Keratinocyte (primary cell): ENCODE measurements around the gene SNX24. TPM values are rescaled to one million over a fixed set of nuclear protein-coding genes. Genes with fewer than 3 reads are reported as not detected.

Experiments
- DNase-seq: peaks from one replicate; pipeline ENCODE4 v3.0.0-alpha.2; 2011; ENCODE audit warnings: low read depth, missing footprints, low spot score
- FAIRE-seq: peaks from 2 replicates; lab custom pipeline; 2011; peaks lifted over from hg19 to GRCh38; lab: Jason Lieb, UNC
- H2AFZ ChIP-seq: 2 replicates; pipeline ENCODE4 v1.6.0; 2012; ENCODE audit warnings: low read length, control low read depth, inconsistent platforms; ENCODE audit not compliant: control insufficient read depth
- H3K27ac ChIP-seq: 2 replicates; pipeline ENCODE4 v1.5.1; 2011; ENCODE audit warnings: low read length; ENCODE audit not compliant: control insufficient read depth, insufficient read depth
- H3K27me3 ChIP-seq: 3 replicates; pipeline ENCODE4 v1.6.0; 2011; ENCODE audit warnings: low read length; ENCODE audit not compliant: control insufficient read depth, insufficient read depth; ENCODE audit errors: extremely low read depth
- H3K36me3 ChIP-seq, 2 experiments: 2 replicates in 1 of 2; 3 replicates in 1 of 2; pipeline ENCODE4 v1.5.1; 2011; ENCODE audit warnings: low read length in 2 of 2, mild to moderate bottlenecking in 1 of 2; ENCODE audit not compliant: control insufficient read depth in 2 of 2, insufficient read depth in 2 of 2; ENCODE audit errors: extremely low read depth in 1 of 2
- H3K4me1 ChIP-seq: 3 replicates; pipeline ENCODE4 v1.5.1; 2011; ENCODE audit warnings: low read length; ENCODE audit not compliant: control insufficient read depth, insufficient read depth; ENCODE audit errors: extremely low read depth
- H3K4me2 ChIP-seq: 3 replicates; pipeline ENCODE4 v1.6.0; 2011; ENCODE audit warnings: low read depth, low read length; ENCODE audit not compliant: control insufficient read depth, insufficient read depth; ENCODE audit errors: extremely low read depth
- H3K4me3 ChIP-seq, 3 experiments: fragments of 200-600 bp in 1 of 3; sonication (generic) in 1 of 3; 2 replicates in 2 of 3; 3 replicates in 1 of 3; pipeline ENCODE4 v1.5.1; 2011 to 2016; ENCODE audit warnings: low read length in 3 of 3, mild to moderate bottlenecking in 3 of 3, control low read depth in 2 of 3, inconsistent platforms in 1 of 3, low read depth in 1 of 3, mixed read lengths in 1 of 3, mixed run types in 1 of 3, moderate library complexity in 1 of 3; ENCODE audit not compliant: control insufficient read depth in 2 of 3, insufficient read depth in 2 of 3; ENCODE audit errors: extremely low read depth in 1 of 3
- H3K79me2 ChIP-seq: 2 replicates; pipeline ENCODE4 v1.6.0; 2012; ENCODE audit warnings: low read length; ENCODE audit not compliant: control insufficient read depth, insufficient read depth
- H3K9ac ChIP-seq: 3 replicates; pipeline ENCODE4 v1.6.0; 2011; ENCODE audit warnings: low read length; ENCODE audit not compliant: control insufficient read depth, insufficient read depth; ENCODE audit errors: extremely low read depth
- H3K9me1 ChIP-seq: 3 replicates; pipeline ENCODE4 v1.6.0; 2011; ENCODE audit warnings: low read length; ENCODE audit not compliant: control insufficient read depth, insufficient read depth; ENCODE audit errors: extremely low read depth
- H3K9me3 ChIP-seq: 2 replicates; pipeline ENCODE4 v1.5.1; 2012; ENCODE audit warnings: low read depth, low read length; ENCODE audit not compliant: control insufficient read depth
- H4K20me1 ChIP-seq: 3 replicates; pipeline ENCODE4 v1.6.0; 2011; ENCODE audit warnings: low read length; ENCODE audit not compliant: control insufficient read depth, insufficient read depth; ENCODE audit errors: extremely low read depth
- EZH2 ChIP-seq: IDR thresholded peaks from one replicate; pipeline ENCODE4 v1.6.1; 2012; ENCODE audit warnings: inconsistent platforms, mild to moderate bottlenecking, low read length, moderate library complexity
- dilution Hi-C: fragments of 300-500 bp; cut with MboI; formaldehyde crosslinking; loops from one replicate; pipeline ENCODE4 v1.7.0; 2020; ENCODE audit warnings: low sequenced_read_pairs; ENCODE audit not compliant: extremely low pct_ligation_motif_present
- polyA plus RNA-seq, 5 experiments: library from polyadenylated mRNA; depleted of rRNA in 3 of 5; stranded (reverse) in 3 of 5; stranded (forward) in 1 of 5; unstranded in 1 of 5; fragments of >200 nt; gene quantifications; 1 replicate in 1 of 5; 2 replicates in 3 of 5; 3 replicates in 1 of 5; pipeline versions ENCODE4 v1.2.1 to v1.2.3, GENCODE V29; 2011 to 2012; ENCODE audit warnings: missing spikeins in 2 of 5, low read depth in 1 of 5, low replicate concordance in 1 of 5
- TF ChIP-seq, protein P1 (sequence below), 3 experiments: IDR thresholded peaks in 1 of 3; conservative IDR thresholded peaks in 1 of 3; optimal IDR thresholded peaks in 1 of 3; 2 replicates in 2 of 3; 3 replicates in 1 of 3; pipeline versions ENCODE3 to v1.5.1; 2011; ENCODE audit warnings: low read length in 3 of 3, mild to moderate bottlenecking in 3 of 3, moderate library complexity in 2 of 3, control low read depth in 1 of 3, inconsistent platforms in 1 of 3; ENCODE audit not compliant: insufficient read depth in 2 of 3; ENCODE audit errors: extremely low read depth in 1 of 3

Gene SNX24
- polyA plus RNA-seq, 1 donor (not counting 4 experiments of a cell fraction or from before 2014, with no cell fraction given): 15.0 TPM

DNA sequence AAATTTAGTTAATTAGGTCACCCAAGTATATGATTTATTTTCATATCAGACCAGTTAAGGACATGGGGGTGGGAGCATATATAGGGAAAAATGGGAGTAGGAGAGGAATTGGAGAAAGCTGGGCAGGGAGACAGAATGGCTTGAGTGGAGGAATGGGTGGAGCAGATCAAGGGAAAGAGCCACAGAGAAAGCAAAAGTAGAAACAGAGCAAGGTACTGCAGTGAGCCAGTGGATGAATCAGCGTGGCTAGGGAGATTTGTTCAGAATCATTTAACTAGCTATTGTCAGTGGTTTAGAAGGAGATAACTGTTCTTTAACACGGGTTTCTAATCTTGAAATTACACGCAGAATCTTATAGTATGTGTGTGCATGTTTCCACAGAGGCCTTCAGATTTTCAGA lies 37.4 kb downstream of the SNX24 start:
- H2AFZ ChIP-seq: no peak overlapping the region
- no peak overlapping the region for H3K27ac ChIP-seq
- no peak overlapping the region for H3K9ac ChIP-seq
- no peaks in the 10 kb centered on the region for H3K9me1 ChIP-seq
- no peak for TF ChIP-seq EZH2
- TF ChIP-seq, protein P1, sequence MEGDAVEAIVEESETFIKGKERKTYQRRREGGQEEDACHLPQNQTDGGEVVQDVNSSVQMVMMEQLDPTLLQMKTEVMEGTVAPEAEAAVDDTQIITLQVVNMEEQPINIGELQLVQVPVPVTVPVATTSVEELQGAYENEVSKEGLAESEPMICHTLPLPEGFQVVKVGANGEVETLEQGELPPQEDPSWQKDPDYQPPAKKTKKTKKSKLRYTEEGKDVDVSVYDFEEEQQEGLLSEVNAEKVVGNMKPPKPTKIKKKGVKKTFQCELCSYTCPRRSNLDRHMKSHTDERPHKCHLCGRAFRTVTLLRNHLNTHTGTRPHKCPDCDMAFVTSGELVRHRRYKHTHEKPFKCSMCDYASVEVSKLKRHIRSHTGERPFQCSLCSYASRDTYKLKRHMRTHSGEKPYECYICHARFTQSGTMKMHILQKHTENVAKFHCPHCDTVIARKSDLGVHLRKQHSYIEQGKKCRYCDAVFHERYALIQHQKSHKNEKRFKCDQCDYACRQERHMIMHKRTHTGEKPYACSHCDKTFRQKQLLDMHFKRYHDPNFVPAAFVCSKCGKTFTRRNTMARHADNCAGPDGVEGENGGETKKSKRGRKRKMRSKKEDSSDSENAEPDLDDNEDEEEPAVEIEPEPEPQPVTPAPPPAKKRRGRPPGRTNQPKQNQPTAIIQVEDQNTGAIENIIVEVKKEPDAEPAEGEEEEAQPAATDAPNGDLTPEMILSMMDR (optimal IDR thresholded peaks at IDR 0.05 in 1 of 3, IDR thresholded peaks at IDR 0.05 in 1 of 3, conservative IDR thresholded peaks at IDR 0.05 in 1 of 3; ENCODE audit: extremely low read depth in 1 of 3, insufficient read depth in 2 of 3, low read length in 3 of 3): no peak
- no peaks in the 10 kb centered on the region for H3K27me3 ChIP-seq
- H3K36me3 ChIP-seq: peaks cover 0 to 5% of the 10 kb centered on the region in 2 experiments
- DNase-seq: no peak
- no peaks in the 10 kb centered on the region for H4K20me1 ChIP-seq
- H3K79me2 ChIP-seq: peaks cover 22% of the 10 kb centered on the region
- no peak overlapping the region for H3K4me3 ChIP-seq
- dilution Hi-C loops: no loop called here
- H3K4me1 ChIP-seq: peaks cover 8% of the 10 kb centered on the region
- no peak overlapping the region for H3K4me2 ChIP-seq
- FAIRE-seq: peak; percentile 88
- H3K9me3 ChIP-seq: no peaks in the 10 kb centered on the region

GRCh38 chr5:122885045-122885517 lies 39.7 kb downstream of the SNX24 start:
- H3K9ac ChIP-seq: no peak overlapping the region
- no peak for FAIRE-seq
- dilution Hi-C loops: no loop called here
- no peaks in the 10 kb centered on the region for H4K20me1 ChIP-seq
- H2AFZ ChIP-seq: no peak overlapping the region
- no peak overlapping the region for H3K4me2 ChIP-seq
- H3K27ac ChIP-seq: no peak overlapping the region
- no peaks in the 10 kb centered on the region for H3K9me1 ChIP-seq
- H3K27me3 ChIP-seq: no peaks in the 10 kb centered on the region
- H3K79me2 ChIP-seq: peaks cover 26% of the 10 kb centered on the region
- peaks cover 0 to 5% of the 10 kb centered on the region in 2 experiments for H3K36me3 ChIP-seq
- peaks cover 8% of the 10 kb centered on the region for H3K4me1 ChIP-seq
- no peak for DNase-seq
- no peak for TF ChIP-seq EZH2
- TF ChIP-seq, protein P1 (optimal IDR thresholded peaks at IDR 0.05 in 1 of 3, IDR thresholded peaks at IDR 0.05 in 1 of 3, conservative IDR thresholded peaks at IDR 0.05 in 1 of 3; ENCODE audit: extremely low read depth in 1 of 3, insufficient read depth in 2 of 3, low read length in 3 of 3): no peak
- no peaks in the 10 kb centered on the region for H3K9me3 ChIP-seq
- no peak overlapping the region for H3K4me3 ChIP-seq
